ENCODE data around the gene GALM.

DNA sequence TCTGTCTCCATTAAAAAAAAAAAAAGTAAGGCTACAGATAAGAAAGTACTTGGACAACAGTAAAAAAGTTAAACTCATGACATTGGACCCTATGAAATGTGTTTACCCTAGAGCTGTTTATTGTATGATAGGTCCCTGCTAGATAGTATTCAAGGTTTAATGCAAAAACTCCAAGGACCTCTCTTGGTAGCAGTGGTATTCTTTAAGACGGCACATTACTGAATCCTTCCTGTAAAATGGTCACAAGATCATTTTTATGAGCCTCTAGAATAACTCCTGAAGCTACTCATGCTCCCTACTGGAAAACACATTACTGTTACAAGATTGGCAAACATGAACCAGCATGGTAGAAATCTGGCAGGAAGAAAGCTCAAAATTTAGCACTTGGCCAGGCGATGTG lies 38.8 kb downstream of the GALM start:
- TF ChIP-seq ZBTB1 (tag by site-specific recombination; IDR thresholded peaks at IDR 0.05), result no peak
- TF ChIP-seq, protein P1, sequence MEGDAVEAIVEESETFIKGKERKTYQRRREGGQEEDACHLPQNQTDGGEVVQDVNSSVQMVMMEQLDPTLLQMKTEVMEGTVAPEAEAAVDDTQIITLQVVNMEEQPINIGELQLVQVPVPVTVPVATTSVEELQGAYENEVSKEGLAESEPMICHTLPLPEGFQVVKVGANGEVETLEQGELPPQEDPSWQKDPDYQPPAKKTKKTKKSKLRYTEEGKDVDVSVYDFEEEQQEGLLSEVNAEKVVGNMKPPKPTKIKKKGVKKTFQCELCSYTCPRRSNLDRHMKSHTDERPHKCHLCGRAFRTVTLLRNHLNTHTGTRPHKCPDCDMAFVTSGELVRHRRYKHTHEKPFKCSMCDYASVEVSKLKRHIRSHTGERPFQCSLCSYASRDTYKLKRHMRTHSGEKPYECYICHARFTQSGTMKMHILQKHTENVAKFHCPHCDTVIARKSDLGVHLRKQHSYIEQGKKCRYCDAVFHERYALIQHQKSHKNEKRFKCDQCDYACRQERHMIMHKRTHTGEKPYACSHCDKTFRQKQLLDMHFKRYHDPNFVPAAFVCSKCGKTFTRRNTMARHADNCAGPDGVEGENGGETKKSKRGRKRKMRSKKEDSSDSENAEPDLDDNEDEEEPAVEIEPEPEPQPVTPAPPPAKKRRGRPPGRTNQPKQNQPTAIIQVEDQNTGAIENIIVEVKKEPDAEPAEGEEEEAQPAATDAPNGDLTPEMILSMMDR (tag by site-specific recombination; IDR thresholded peaks at IDR 0.05), result no peak
- TF ChIP-seq, protein P2, sequence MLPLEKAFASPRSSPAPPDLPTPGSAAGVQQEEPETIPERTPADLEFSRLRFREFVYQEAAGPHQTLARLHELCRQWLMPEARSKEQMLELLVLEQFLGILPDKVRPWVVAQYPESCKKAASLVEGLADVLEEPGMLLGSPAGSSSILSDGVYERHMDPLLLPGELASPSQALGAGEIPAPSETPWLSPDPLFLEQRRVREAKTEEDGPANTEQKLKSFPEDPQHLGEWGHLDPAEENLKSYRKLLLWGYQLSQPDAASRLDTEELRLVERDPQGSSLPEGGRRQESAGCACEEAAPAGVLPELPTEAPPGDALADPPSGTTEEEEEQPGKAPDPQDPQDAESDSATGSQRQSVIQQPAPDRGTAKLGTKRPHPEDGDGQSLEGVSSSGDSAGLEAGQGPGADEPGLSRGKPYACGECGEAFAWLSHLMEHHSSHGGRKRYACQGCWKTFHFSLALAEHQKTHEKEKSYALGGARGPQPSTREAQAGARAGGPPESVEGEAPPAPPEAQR (tag by site-specific recombination; IDR thresholded peaks at IDR 0.05), result no peak
